GM19035 (cell line): ENCODE data around the gene SERPINB11.
"Not testable (repeated sequence)": the region's sequence is repeated elsewhere in the genome, so short reads cannot be mapped to it uniquely, and the experiment has no call there.

Source experiments
- ATAC-seq: cut with Tn5 transposase; IDR thresholded peaks from one replicate; pipeline ENCODE4 v1.9.1; 2021; ENCODE audit not compliant: unreplicated experiment

Gene SERPINB11

GRCh38 chr18:63725682-63726480, 23.1 kb downstream of the SERPINB11 start:
- no peak for ATAC-seq

DNA sequence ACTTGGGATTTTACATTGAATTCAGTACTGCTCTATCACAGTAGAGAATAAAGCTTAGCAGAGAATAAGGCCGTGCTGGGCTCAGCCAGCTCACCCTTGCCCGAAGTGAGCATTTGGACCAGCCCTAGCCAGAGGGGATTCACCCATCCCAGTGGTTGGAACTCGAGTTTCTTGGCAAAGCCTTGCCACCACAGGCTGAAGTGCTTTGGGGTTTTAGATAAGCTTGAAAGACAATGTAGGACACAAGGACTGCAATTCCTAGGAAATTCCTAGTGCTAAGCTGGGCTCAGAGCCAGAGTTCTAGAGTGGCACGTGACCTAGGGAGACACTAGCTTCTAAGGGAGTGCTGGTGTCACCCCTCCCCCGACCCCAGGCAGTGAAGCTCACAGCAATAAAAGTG, 28.0 kb downstream of the SERPINB11 start:
- ATAC-seq = no peak

GRCh38 chr18:63731215-63731614, 28.5 kb downstream of the SERPINB11 start:
- ATAC-seq = no peak

DNA sequence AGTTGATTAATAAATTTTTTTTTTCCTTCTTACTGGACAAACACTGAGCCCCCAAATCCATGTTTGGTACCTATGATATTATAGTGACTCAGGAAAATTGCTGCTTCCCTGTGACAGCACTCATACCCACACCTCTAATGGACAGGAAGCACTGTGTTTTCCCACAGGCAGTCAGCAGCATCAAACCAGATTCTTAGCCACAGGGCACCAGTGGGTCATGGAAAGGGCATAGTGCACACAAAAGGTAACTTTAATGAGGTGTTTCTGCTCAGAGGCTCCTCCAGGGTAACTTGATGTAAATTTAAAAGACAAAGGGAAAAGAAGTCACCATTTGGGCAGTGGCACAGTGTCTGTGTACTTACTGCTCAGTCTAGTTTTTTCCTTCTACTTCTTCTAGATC, 34.1 kb downstream of the SERPINB11 start:
- no peak for ATAC-seq

- ATAC-seq = no peak
Observed at GRCh38 chr18:63741769-63742168, 39.0 kb downstream of the SERPINB11 start.

DNA sequence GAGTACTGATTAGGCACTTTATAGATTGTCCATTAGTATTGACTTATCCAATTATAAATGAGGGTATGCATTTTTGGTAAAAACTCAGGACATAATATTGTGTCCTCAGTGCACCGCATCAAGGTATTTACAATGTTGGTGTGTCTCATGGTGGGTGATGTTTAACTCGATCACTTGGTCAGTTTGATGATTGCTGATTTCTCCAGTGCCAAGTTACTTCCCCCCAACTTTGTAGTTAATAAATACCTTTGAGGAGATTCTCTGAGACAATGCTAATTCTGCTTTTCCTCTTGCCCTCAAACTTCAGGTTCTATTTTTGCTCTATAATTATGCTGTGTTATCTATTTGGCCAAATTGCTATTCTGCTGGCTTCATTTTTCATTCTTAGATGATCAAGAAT, 44.2 kb downstream of the SERPINB11 start:
- ATAC-seq = no peak

- ATAC-seq = no peak
Observed at GRCh38 chr18:63749489-63749888, 46.7 kb downstream of the SERPINB11 start.

DNA sequence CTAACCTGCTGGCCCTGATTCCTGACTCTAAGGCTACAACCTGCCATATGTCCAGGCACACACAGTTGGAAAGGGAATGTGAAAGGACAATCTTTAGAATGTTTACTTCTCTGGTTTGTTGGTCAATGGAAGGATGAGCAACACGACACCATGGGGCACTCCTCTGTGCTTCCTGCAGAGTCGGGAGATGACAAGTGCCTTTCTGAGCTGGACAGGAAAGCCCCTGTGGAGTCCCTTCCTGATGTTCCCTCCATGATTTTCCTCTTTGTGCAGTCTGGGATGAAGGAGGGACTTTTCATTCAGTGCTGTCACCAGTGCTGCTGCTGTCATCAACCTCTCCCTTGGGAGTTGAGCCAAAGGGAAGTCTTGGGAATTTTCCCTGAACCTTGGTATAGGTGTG, 49.9 kb downstream of the SERPINB11 start:
- no peak for ATAC-seq

DNA sequence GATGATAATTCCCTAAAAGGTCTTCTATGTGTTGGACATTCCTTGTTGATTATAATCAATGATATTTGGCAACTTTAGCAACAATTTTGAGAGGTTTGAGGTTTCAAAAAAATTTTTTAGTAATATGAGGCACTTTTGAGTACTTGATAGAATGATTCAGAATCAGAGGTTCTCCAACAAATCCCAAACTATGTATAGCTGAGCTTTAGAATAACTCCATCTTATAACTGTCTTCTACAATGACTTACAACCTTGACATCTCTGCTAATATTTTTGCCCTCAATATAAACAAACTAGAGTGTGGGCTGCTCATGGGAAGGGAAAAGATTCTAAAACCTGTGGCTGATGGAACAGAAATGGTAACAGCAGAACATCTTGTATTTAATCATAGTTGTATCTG, 50.9 kb downstream of the SERPINB11 start:
- ATAC-seq = no peak

GRCh38 chr18:63757541-63757940, 54.8 kb downstream of the SERPINB11 start:
- ATAC-seq = no peak

DNA sequence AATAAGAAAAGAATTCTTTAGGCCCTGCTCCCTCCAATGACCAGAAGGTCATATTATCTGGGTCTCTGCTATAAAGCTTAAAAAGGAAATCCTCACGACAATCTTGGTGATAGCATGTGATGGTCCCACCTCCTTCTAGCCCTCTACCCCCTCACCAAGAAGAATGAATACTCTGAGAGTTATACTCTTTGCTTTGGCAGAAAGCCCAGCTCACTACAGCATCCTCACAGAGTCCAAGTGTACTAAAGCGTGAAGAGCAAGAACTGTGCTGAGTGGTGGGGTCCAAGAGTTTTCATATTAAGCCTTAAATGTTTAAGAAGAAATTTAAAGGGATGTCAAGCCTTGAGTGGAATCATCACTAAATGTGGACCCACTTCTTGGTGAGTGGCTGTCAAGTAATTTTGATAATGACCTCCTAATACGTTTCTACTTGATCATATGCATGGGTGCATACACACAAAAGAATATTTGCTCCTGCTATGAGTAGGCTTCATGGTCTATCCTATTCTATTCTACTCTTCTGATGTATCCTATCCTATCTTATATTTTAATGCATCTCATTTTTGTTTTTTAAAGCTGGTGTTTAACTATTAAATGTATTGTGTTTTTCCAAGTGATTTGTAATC, 56.0 kb downstream of the SERPINB11 start:
- no peak for ATAC-seq

DNA sequence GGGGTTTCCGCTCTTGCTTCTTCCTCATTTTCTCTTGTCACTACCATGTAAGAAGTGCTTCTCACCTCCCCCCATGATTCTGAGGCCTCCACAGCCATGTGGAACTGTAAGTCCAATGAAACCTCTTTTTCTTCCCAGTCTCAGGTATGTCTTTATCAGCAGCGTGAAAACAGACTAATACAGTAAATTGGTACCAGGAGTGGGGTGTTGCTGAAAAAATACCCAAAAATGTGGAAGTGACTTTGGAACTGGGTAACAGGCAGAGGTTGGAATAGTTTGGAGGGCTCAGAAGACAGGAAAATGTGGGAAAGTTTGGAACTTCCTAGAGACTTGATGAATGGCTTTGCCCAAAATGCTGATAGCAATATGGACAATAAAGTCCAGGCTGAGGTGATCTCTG, 57.0 kb downstream of the SERPINB11 start:
- not testable (repeated sequence) for ATAC-seq

- no peak for ATAC-seq
Observed at GRCh38 chr18:63762518-63762917, 59.8 kb downstream of the SERPINB11 start.

GRCh38 chr18:63763831-63764600, 61.3 kb downstream of the SERPINB11 start:
- no peak for ATAC-seq

- ATAC-seq = no peak
Observed at GRCh38 chr18:63765837-63766236, 63.1 kb downstream of the SERPINB11 start.
